ENCODE results near the gene HRAS.

DNA sequence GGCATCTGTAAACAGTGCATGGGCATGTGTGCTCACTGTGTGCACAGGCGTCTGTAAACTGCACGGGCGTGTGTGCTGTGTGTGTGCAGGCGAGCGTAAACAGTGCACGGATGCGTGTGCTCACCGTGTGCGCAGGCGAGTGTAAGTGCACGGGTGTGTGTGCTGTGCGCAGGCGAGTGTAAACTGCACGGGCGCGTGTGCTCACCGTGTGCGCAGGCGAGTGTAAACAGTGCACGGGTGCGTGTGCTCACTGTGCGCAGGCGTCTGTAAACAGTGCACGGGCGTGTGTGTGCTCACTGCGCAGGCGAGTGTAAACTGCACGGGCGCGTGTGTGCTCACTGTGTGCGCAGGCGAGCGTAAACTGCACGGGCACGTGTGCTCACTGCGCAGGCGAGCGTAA lies 50.8 kb downstream of the HRAS start:
- TF ChIP-seq, protein P1, sequence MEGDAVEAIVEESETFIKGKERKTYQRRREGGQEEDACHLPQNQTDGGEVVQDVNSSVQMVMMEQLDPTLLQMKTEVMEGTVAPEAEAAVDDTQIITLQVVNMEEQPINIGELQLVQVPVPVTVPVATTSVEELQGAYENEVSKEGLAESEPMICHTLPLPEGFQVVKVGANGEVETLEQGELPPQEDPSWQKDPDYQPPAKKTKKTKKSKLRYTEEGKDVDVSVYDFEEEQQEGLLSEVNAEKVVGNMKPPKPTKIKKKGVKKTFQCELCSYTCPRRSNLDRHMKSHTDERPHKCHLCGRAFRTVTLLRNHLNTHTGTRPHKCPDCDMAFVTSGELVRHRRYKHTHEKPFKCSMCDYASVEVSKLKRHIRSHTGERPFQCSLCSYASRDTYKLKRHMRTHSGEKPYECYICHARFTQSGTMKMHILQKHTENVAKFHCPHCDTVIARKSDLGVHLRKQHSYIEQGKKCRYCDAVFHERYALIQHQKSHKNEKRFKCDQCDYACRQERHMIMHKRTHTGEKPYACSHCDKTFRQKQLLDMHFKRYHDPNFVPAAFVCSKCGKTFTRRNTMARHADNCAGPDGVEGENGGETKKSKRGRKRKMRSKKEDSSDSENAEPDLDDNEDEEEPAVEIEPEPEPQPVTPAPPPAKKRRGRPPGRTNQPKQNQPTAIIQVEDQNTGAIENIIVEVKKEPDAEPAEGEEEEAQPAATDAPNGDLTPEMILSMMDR (IDR thresholded peaks at IDR 0.05): no peak
- TF ChIP-seq POLR2A (IDR thresholded peaks at IDR 0.05): no peak
